IMR-90 (cell line): ENCODE measurements around the gene SDS. TPM values are rescaled to one million over a fixed set of nuclear protein-coding genes. Genes with fewer than 3 reads are reported as not detected.

Experiments used
- ATAC-seq: fragments of 200-7000 bp; cut with Tn5 transposase; 2 replicates; pipeline ENCODE4 v1.9.1; 2020; ENCODE audit warnings: low read depth, mild to moderate bottlenecking, moderate library complexity
- BruUV-seq: library from RNA; stranded (reverse); fragments of 400-500 nt; replicated peaks from 2 replicates; lab custom pipeline; 2021; lab: Mats Ljungman, UMichigan
- CTCF ChIA-PET: fragments of 300-600 bp; formaldehyde crosslinking; extraction: SDS; loops from one replicate; lab custom pipeline; 2021; ENCODE audit warnings: antibody characterized with exemption; lab: Yijun Ruan, JAX
- POLR2A ChIA-PET: fragments of 300-600 bp; sonication (Branson Sonifier 250); formaldehyde crosslinking; loops from one replicate; lab custom pipeline; 2022; ENCODE audit warnings: antibody characterized with exemption; ENCODE audit not compliant: unreplicated experiment; lab: Charles Lee
- DNase-seq: peaks from one replicate; pipeline ENCODE4 v3.0.0; 2013
- H2AFZ ChIP-seq: replicated peaks from 2 replicates; pipeline ENCODE3; 2013; ENCODE audit warnings: low read length, mild to moderate bottlenecking; ENCODE audit not compliant: poor library complexity
- H2AK5ac ChIP-seq: 2 replicates; pipeline ENCODE4 v1.6.1; 2013; ENCODE audit warnings: low read depth, low read length, inconsistent platforms
- H2AK9ac ChIP-seq: replicated peaks from 2 replicates; pipeline ENCODE3; 2013; ENCODE audit warnings: mild to moderate bottlenecking, low read depth, low read length, moderate library complexity; ENCODE audit not compliant: poor library complexity
- H2BK120ac ChIP-seq: 2 replicates; pipeline ENCODE4 v1.6.1; 2013; ENCODE audit warnings: low read depth, low read length, inconsistent platforms
- H2BK15ac ChIP-seq: 3 replicates; pipeline ENCODE4 v1.6.1; 2013; ENCODE audit warnings: low read depth, low read length, inconsistent platforms
- H2BK20ac ChIP-seq: 2 replicates; pipeline ENCODE4 v1.6.1; 2013; ENCODE audit warnings: low read depth, mild to moderate bottlenecking, inconsistent platforms, low read length, moderate library complexity
- H2BK5ac ChIP-seq: 2 replicates; pipeline ENCODE4 v1.6.1; 2013; ENCODE audit warnings: mild to moderate bottlenecking, low read depth, low read length, inconsistent platforms; ENCODE audit not compliant: poor library complexity, severe bottlenecking
- H3K14ac ChIP-seq: replicated peaks from 2 replicates; pipeline ENCODE4 v1.6.1; 2013; ENCODE audit warnings: low read depth, low read length, inconsistent platforms
- H3K18ac ChIP-seq: 2 replicates; pipeline ENCODE4 v1.6.1; 2013; ENCODE audit warnings: low read depth, low read length, control low read depth
- H3K23ac ChIP-seq: 2 replicates; pipeline ENCODE4 v1.6.1; 2013; ENCODE audit warnings: low read depth, low read length, inconsistent platforms
- H3K27ac ChIP-seq: 2 replicates; pipeline ENCODE4 v1.5.1; 2013; ENCODE audit warnings: mild to moderate bottlenecking, control low read depth, low read length; ENCODE audit not compliant: insufficient read depth
- H3K27me3 ChIP-seq: 2 replicates; pipeline ENCODE4 v1.6.1; 2013; ENCODE audit warnings: low read length; ENCODE audit not compliant: control insufficient read depth, insufficient read depth
- H3K36me3 ChIP-seq: 2 replicates; pipeline ENCODE4 v1.6.1; 2013; ENCODE audit warnings: low read length, mixed read lengths; ENCODE audit not compliant: control insufficient read depth, insufficient read depth
- H3K4ac ChIP-seq: 2 replicates; pipeline ENCODE4 v1.6.1; 2013; ENCODE audit warnings: low read depth, low read length, inconsistent platforms
- H3K4me1 ChIP-seq: 2 replicates; pipeline ENCODE4 v1.6.1; 2013; ENCODE audit warnings: low read length, mixed read lengths; ENCODE audit not compliant: control insufficient read depth, insufficient read depth
- H3K4me2 ChIP-seq: 2 replicates; pipeline ENCODE4 v1.6.1; 2013; ENCODE audit warnings: low read depth, mild to moderate bottlenecking, control low read depth, low read length, moderate library complexity
- H3K4me3 ChIP-seq: 2 replicates; pipeline ENCODE4 v1.5.1; 2013; ENCODE audit warnings: low read depth, mild to moderate bottlenecking, control low read depth, low read length, moderate library complexity; ENCODE audit not compliant: insufficient read depth
- H3K56ac ChIP-seq: 2 replicates; pipeline ENCODE4 v1.6.1; 2013; ENCODE audit warnings: low read length, inconsistent platforms; ENCODE audit not compliant: insufficient read depth; ENCODE audit errors: extremely low read depth
- H3K79me1 ChIP-seq, 2 experiments: 2 replicates each; pipeline ENCODE4 v1.6.1; 2013; ENCODE audit warnings: low read length in 2 of 2, inconsistent platforms in 1 of 2, low read depth in 1 of 2
- H3K9ac ChIP-seq: 2 replicates; pipeline ENCODE4 v1.6.1; 2013; ENCODE audit warnings: low read depth, low read length, control low read depth
- H3K9me1 ChIP-seq: 2 replicates; pipeline ENCODE4 v1.6.1; 2013; ENCODE audit warnings: low read length, inconsistent platforms; ENCODE audit not compliant: insufficient read depth
- H3K9me3 ChIP-seq: 2 replicates; pipeline ENCODE4 v1.6.1; 2013; ENCODE audit warnings: low read length; ENCODE audit not compliant: control insufficient read depth, insufficient read depth
- H4K20me1 ChIP-seq: 2 replicates; pipeline ENCODE4 v1.6.1; 2013; ENCODE audit warnings: low read length, inconsistent platforms; ENCODE audit not compliant: insufficient read depth
- H4K5ac ChIP-seq: 2 replicates; pipeline ENCODE4 v1.6.1; 2013; ENCODE audit warnings: mild to moderate bottlenecking, low read depth, low read length, control low read depth
- H4K8ac ChIP-seq, 2 experiments: 2 replicates each; pipeline ENCODE4 v1.6.1; 2013; ENCODE audit warnings: low read depth in 2 of 2, low read length in 2 of 2, control low read depth in 1 of 2, inconsistent platforms in 1 of 2
- H4K91ac ChIP-seq: 2 replicates; pipeline ENCODE4 v1.6.1; 2013; ENCODE audit warnings: low read depth, low read length, inconsistent platforms; ENCODE audit not compliant: insufficient read depth
- CHD1 ChIP-seq: IDR thresholded peaks from 2 replicates; pipeline ENCODE4 v1.6.1; 2012; ENCODE audit warnings: low read depth, low read length, improper control_type of control experiment
- FOS ChIP-seq: fragments of 150-350 bp; IDR thresholded peaks from 2 replicates; pipeline ENCODE4 v1.6.1; 2016; ENCODE audit warnings: low read depth, low read length
- MAFK ChIP-seq: IDR thresholded peaks from 2 replicates; pipeline ENCODE4 v1.6.1; 2012; ENCODE audit warnings: low read depth, low read length, improper control_type of control experiment
- NFE2L2 ChIP-seq: fragments of 150-350 bp; IDR thresholded peaks from 2 replicates; pipeline ENCODE4 v1.6.1; 2016; ENCODE audit warnings: low read depth, mild to moderate bottlenecking, low read length
- RCOR1 ChIP-seq: IDR thresholded peaks from 2 replicates; pipeline ENCODE4 v1.6.1; 2012; ENCODE audit warnings: mild to moderate bottlenecking, low read length, improper control_type of control experiment; ENCODE audit not compliant: insufficient replicate concordance
- RFX5 ChIP-seq: IDR thresholded peaks from 2 replicates; pipeline ENCODE4 v1.8.0; 2012; ENCODE audit warnings: low read depth, mild to moderate bottlenecking, low read length, moderate library complexity
- SMC3 ChIP-seq: fragments of 150-350 bp; IDR thresholded peaks from 2 replicates; pipeline ENCODE4 v1.6.1; 2016; ENCODE audit warnings: low read depth, mild to moderate bottlenecking, antibody characterized with exemption, low read length, moderate library complexity
- WGBS, 2 experiments: methylation state at CpG; one replicate each; pipeline versions ENCODE4 v1.1.5 to v1.1.7; 2013; ENCODE audit warnings: missing lambda C conversion rate in 2 of 2; ENCODE audit not compliant: insufficient read length in 1 of 2; ENCODE audit errors: extremely low coverage in 2 of 2; 5-methylcytosine and 5-hydroxymethylcytosine counted together
- dilution Hi-C: fragments of 300-500 bp; cut with HindIII; formaldehyde crosslinking; loops from one replicate; pipeline ENCODE4 v1.14.3; 2018; ENCODE audit warnings: low sequenced_read_pairs; ENCODE audit not compliant: unreplicated experiment
- in situ Hi-C: fragments of 300-500 bp; cut with MboI; formaldehyde crosslinking; loops from 3 replicates; pipeline ENCODE4 v1.14.3; 2019; ENCODE audit warnings: low sequenced_read_pairs, inconsistent platforms, mixed read lengths
- intact Hi-C: fragments of 100-400 bp; cut with micrococcal nuclease; formaldehyde crosslinking; loops from 2 replicates; pipeline ENCODE4 v1.10.0; 2022
- polyA plus RNA-seq, 3 experiments: library from polyadenylated mRNA; depleted of rRNA; stranded (reverse); fragments of >200 nt; gene quantifications; 2 replicates each; pipeline ENCODE4 v1.2.3, GENCODE V29; 2012; ENCODE audit warnings: low replicate concordance in 1 of 3
- total RNA-seq: library from RNA; depleted of rRNA; stranded (reverse); fragments of >200 nt; gene quantifications from 2 replicates; pipeline ENCODE4 v1.2.3, GENCODE V29; 2012

The SDS gene
- total and polyA plus RNA-seq, 2 of the 4 experiments (the other 2 are of a cell fraction), result not detected

DNA sequence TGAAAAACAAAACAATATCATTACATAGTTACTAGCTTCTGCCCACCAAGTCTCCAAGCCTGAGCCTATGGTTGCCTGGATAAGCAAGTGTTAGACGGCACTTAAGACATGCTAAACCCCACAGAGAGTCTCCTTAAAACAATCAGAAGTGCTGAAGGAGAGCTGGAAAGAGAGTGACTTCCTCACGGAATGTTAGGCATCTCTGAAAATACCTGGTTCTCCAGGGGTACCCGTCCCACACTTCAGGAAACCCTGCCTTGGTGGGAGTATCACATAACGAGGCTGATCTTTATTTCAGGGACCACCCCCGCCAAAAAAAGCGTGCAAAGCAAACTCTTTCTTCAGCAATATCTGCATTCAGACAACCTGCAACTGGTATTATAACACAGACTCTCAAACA is 49.6 kb upstream of the SDS start:
- H4K20me1 ChIP-seq, result no peaks in the 10 kb centered on the region
- H2BK15ac ChIP-seq, result no peak overlapping the region
- H3K18ac ChIP-seq, result no peak overlapping the region
- H3K4me2 ChIP-seq, result no peak overlapping the region
- in situ Hi-C loops (no loop called here), intact Hi-C loops (no loop called here), dilution Hi-C loops (no loop called here)
- H3K27ac ChIP-seq, result no peak overlapping the region
- DNase-seq, result no peak
- H2AFZ ChIP-seq, result no peak overlapping the region
- H2BK120ac ChIP-seq, result no peak overlapping the region
- no peak overlapping the region for H2AK9ac ChIP-seq
- BruUV-seq, result no TSS peak
- H2BK5ac ChIP-seq, result no peak overlapping the region
- H3K79me1 ChIP-seq, result no peaks in the 10 kb centered on the region
- TF ChIP-seq FOS (no peak), NFE2L2 (no peak), CHD1 (no peak), RFX5 (no peak), MAFK (no peak), SMC3 (no peak), RCOR1 (no peak)
- no peaks in the 10 kb centered on the region for H3K4me1 ChIP-seq
- no peak overlapping the region for H3K9ac ChIP-seq
- ChIA-PET CTCF (interaction anchor here (1.0 kb wide), 1 partner anchor 13 kb away, joined by 3 read pairs; no protein-coding TSS in a partner anchor), POLR2A (no interaction called here)
- H3K4me3 ChIP-seq, result no peak overlapping the region
- no peak overlapping the region for H2BK20ac ChIP-seq
- no peaks in the 10 kb centered on the region for H3K36me3 ChIP-seq
- no peak overlapping the region for H3K56ac ChIP-seq
- H4K8ac ChIP-seq, result no peak overlapping the region
- no peaks in the 10 kb centered on the region for H3K9me3 ChIP-seq
- ATAC-seq, result no peak
- WGBS, 2 experiments, result no CpG with 5 or more reads among the region's 6 CpGs
- no peak overlapping the region for H3K23ac ChIP-seq
- H3K14ac ChIP-seq, result no peak overlapping the region
- H4K91ac ChIP-seq, result no peak overlapping the region
- peaks cover 7% of the 10 kb centered on the region; the same call in 1 of the 2 replicates for H3K27me3 ChIP-seq
- H4K5ac ChIP-seq, result no peak overlapping the region
- H3K4ac ChIP-seq, result no peak overlapping the region
- H3K9me1 ChIP-seq, result no peaks in the 10 kb centered on the region
- H2AK5ac ChIP-seq, result no peak overlapping the region
